Measurements from ENCODE around the gene DOCK4. TPM values are rescaled to one million over a fixed set of nuclear protein-coding genes. Genes with fewer than 3 reads are reported as not detected.

The DOCK4 gene
- total and polyA plus RNA-seq, 4 donors: 7.2 to 48.9 (median 12.8) TPM

GRCh38 chr7:111785076-111785475 lies 421.1 kb downstream of the DOCK4 start:
- WGBS: 96% methylated on average over 3 of the region's 3 CpGs
- no peak for TF ChIP-seq YY1 (IDR thresholded peaks at IDR 0.05)
- no peak for TF ChIP-seq RXRA (IDR thresholded peaks at IDR 0.05)
- TF ChIP-seq FOXA2 (IDR thresholded peaks at IDR 0.05): no peak

DNA sequence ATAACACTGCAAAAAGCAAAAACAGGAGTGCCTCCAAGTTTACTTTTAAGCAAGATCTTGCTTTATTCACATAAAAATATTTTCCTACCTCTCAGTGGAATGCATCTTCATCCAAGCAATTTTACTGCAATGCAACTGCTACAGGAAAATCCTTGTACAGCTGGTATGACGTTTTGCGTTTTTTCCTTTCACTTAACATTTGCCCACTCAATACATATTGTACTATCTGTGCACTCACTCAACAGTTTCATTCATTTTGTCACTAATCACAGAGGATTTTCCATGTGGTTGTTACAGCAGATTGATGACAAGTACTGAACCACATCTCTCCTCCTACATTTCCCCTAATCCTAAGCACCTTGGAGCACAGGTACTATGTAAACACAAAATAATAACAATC lies 421.9 kb downstream of the DOCK4 start:
- Histone ChIP-seq H3K9me3 (ENCODE audit: control insufficient read depth in 4 of 4, low read length in 3 of 4) (no peaks in the 10 kb centered on the region), H3K27ac (ENCODE audit: low read depth in 1 of 2, low read length in 2 of 2) (no peak overlapping the region), H3K4me3 (ENCODE audit: low read depth in 1 of 3, low read length in 3 of 3) (no peak overlapping the region), H3K27me3 (ENCODE audit: control insufficient read depth in 4 of 4, insufficient read depth in 4 of 4, low read length in 3 of 4) (no peaks in the 10 kb centered on the region), H3K36me3 (ENCODE audit: control insufficient read depth in 4 of 4, insufficient read depth in 3 of 4, low read depth in 1 of 4, low read length in 3 of 4) (peaks cover 0 to 4% (median 3%) of the 10 kb centered on the region in 4 donors), H3K9ac (ENCODE audit: low read depth in 1 of 2, low read length in 2 of 2) (no peak overlapping the region), H3K4me1 (ENCODE audit: control insufficient read depth in 4 of 4, insufficient read depth in 4 of 4, low read length in 3 of 4) (no peaks in the 10 kb centered on the region)
- TF ChIP-seq SP1 (IDR thresholded peaks at IDR 0.05) (no peak), YY1 (IDR thresholded peaks at IDR 0.05) (no peak), HNF4G (IDR thresholded peaks at IDR 0.05) (no peak), RAD21 (IDR thresholded peaks at IDR 0.05) (no peak), RXRA (IDR thresholded peaks at IDR 0.05) (no peak), GABPA (IDR thresholded peaks at IDR 0.05 in 1 of 2, conservative IDR thresholded peaks at IDR 0.05 in 1 of 2) (no peak)
- TF ChIP-seq, protein P1, sequence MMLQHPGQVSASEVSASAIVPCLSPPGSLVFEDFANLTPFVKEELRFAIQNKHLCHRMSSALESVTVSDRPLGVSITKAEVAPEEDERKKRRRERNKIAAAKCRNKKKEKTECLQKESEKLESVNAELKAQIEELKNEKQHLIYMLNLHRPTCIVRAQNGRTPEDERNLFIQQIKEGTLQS (IDR thresholded peaks at IDR 0.05): no peak
- WGBS: 94% methylated on average over 2 of the region's 2 CpGs
- no peak for DNase-seq (ENCODE audit: low spot score)

More at GRCh38 chr7:111785076-111785475, 421.1 kb downstream of the DOCK4 start:
- Histone ChIP-seq H3K27me3 (ENCODE audit: control insufficient read depth in 4 of 4, insufficient read depth in 4 of 4, low read length in 3 of 4) (no peaks in the 10 kb centered on the region), H3K9ac (ENCODE audit: low read depth in 1 of 2, low read length in 2 of 2) (no peak overlapping the region), H3K9me3 (ENCODE audit: control insufficient read depth in 4 of 4, low read length in 3 of 4) (no peaks in the 10 kb centered on the region), H3K4me1 (ENCODE audit: control insufficient read depth in 4 of 4, insufficient read depth in 4 of 4, low read length in 3 of 4) (peaks cover 0 to under 1% (median 0%) of the 10 kb centered on the region in 4 donors), H3K27ac (ENCODE audit: low read depth in 1 of 2, low read length in 2 of 2) (no peak overlapping the region), H3K4me3 (ENCODE audit: low read depth in 1 of 3, low read length in 3 of 3) (no peak overlapping the region), H3K36me3 (ENCODE audit: control insufficient read depth in 4 of 4, insufficient read depth in 3 of 4, low read depth in 1 of 4, low read length in 3 of 4) (peaks cover 0 to 6% (median 4%) of the 10 kb centered on the region in 4 donors)
- DNase-seq (ENCODE audit: low spot score): no peak

DNA sequence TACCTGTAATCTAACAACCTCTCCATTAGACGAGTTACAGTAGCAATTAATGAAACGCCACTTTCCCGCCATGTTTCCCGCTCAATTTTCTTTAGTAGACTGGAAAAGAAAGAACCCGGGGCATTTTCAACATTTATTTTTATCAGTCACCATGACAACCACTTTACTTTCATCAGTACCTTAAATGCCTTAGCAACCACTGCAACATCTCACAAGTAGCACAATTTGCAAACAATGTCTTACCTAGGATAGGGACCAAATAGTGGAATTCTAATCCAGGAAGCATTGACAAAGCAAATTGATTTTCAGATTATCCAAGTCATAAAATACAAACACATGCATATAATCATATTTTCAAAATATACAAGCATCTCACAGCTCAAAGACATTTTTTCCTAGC lies 422.3 kb downstream of the DOCK4 start:
- TF ChIP-seq, protein P2, sequence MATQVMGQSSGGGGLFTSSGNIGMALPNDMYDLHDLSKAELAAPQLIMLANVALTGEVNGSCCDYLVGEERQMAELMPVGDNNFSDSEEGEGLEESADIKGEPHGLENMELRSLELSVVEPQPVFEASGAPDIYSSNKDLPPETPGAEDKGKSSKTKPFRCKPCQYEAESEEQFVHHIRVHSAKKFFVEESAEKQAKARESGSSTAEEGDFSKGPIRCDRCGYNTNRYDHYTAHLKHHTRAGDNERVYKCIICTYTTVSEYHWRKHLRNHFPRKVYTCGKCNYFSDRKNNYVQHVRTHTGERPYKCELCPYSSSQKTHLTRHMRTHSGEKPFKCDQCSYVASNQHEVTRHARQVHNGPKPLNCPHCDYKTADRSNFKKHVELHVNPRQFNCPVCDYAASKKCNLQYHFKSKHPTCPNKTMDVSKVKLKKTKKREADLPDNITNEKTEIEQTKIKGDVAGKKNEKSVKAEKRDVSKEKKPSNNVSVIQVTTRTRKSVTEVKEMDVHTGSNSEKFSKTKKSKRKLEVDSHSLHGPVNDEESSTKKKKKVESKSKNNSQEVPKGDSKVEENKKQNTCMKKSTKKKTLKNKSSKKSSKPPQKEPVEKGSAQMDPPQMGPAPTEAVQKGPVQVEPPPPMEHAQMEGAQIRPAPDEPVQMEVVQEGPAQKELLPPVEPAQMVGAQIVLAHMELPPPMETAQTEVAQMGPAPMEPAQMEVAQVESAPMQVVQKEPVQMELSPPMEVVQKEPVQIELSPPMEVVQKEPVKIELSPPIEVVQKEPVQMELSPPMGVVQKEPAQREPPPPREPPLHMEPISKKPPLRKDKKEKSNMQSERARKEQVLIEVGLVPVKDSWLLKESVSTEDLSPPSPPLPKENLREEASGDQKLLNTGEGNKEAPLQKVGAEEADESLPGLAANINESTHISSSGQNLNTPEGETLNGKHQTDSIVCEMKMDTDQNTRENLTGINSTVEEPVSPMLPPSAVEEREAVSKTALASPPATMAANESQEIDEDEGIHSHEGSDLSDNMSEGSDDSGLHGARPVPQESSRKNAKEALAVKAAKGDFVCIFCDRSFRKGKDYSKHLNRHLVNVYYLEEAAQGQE (IDR thresholded peaks at IDR 0.05): no peak
- Histone ChIP-seq H3K9ac (ENCODE audit: low read depth in 1 of 2, low read length in 2 of 2) (no peak overlapping the region), H3K27ac (ENCODE audit: low read depth in 1 of 2, low read length in 2 of 2) (no peak overlapping the region), H3K9me3 (ENCODE audit: control insufficient read depth in 4 of 4, low read length in 3 of 4) (no peaks in the 10 kb centered on the region), H3K4me1 (ENCODE audit: control insufficient read depth in 4 of 4, insufficient read depth in 4 of 4, low read length in 3 of 4) (no peaks in the 10 kb centered on the region), H3K4me3 (ENCODE audit: low read depth in 1 of 3, low read length in 3 of 3) (no peak overlapping the region), H3K36me3 (ENCODE audit: control insufficient read depth in 4 of 4, insufficient read depth in 3 of 4, low read depth in 1 of 4, low read length in 3 of 4) (peaks cover 0 to 4% (median 3%) of the 10 kb centered on the region in 4 donors), H3K27me3 (ENCODE audit: control insufficient read depth in 4 of 4, insufficient read depth in 4 of 4, low read length in 3 of 4) (no peaks in the 10 kb centered on the region)
- DNase-seq (ENCODE audit: low spot score): no peak
- WGBS: 94% methylated on average over 5 of the region's 5 CpGs

GRCh38 chr7:111780527-111780926 lies 425.7 kb downstream of the DOCK4 start:
- Histone ChIP-seq H3K36me3 (ENCODE audit: control insufficient read depth in 4 of 4, insufficient read depth in 3 of 4, low read depth in 1 of 4, low read length in 3 of 4) (peaks cover 1 to 12% (median 10%) of the 10 kb centered on the region in 4 donors), H3K27me3 (ENCODE audit: control insufficient read depth in 4 of 4, insufficient read depth in 4 of 4, low read length in 3 of 4) (no peaks in the 10 kb centered on the region), H3K4me1 (ENCODE audit: control insufficient read depth in 4 of 4, insufficient read depth in 4 of 4, low read length in 3 of 4) (no peaks in the 10 kb centered on the region), H3K4me3 (ENCODE audit: low read depth in 1 of 3, low read length in 3 of 3) (no peak overlapping the region), H3K9me3 (ENCODE audit: control insufficient read depth in 4 of 4, low read length in 3 of 4) (no peaks in the 10 kb centered on the region), H3K27ac (ENCODE audit: low read depth in 1 of 2, low read length in 2 of 2) (no peak overlapping the region), H3K9ac (ENCODE audit: low read depth in 1 of 2, low read length in 2 of 2) (no peak overlapping the region)
- DNase-seq (ENCODE audit: low spot score): no peak
- TF ChIP-seq EGR1 (IDR thresholded peaks at IDR 0.05; ENCODE audit: low read depth in 2 of 2) (no peak), RXRA (IDR thresholded peaks at IDR 0.05) (no peak), SP1 (IDR thresholded peaks at IDR 0.05) (no peak), JUND (IDR thresholded peaks at IDR 0.05) (no peak), GABPA (IDR thresholded peaks at IDR 0.05 in 1 of 2, conservative IDR thresholded peaks at IDR 0.05 in 1 of 2) (no peak), HNF4G (IDR thresholded peaks at IDR 0.05) (no peak), NR2F2 (IDR thresholded peaks at IDR 0.05) (no peak), FOXA2 (IDR thresholded peaks at IDR 0.05) (no peak)
- TF ChIP-seq, protein P1 (IDR thresholded peaks at IDR 0.05): no peak
- TF ChIP-seq, protein P2 (IDR thresholded peaks at IDR 0.05): no peak
- WGBS: 81% methylated on average over 1 of the region's 1 CpG

Measured in liver (tissue), 9 donors.